A549 (cell line): Measurements from ENCODE around the gene LIN7A.

Experiments
- KDM1A ChIP-seq: fragments of 200-600 bp; sonication (generic); IDR thresholded peaks from 2 replicates; pipeline ENCODE4 v1.6.1; 2016; ENCODE audit warnings: low read depth, mild to moderate bottlenecking
- TF ChIP-seq, protein P1 (sequence below): fragments of >200 bp; sonication (Bioruptor Twin); formaldehyde crosslinking; IDR thresholded peaks from 3 replicates; pipeline ENCODE4 v1.5.1; 2016

DNA sequence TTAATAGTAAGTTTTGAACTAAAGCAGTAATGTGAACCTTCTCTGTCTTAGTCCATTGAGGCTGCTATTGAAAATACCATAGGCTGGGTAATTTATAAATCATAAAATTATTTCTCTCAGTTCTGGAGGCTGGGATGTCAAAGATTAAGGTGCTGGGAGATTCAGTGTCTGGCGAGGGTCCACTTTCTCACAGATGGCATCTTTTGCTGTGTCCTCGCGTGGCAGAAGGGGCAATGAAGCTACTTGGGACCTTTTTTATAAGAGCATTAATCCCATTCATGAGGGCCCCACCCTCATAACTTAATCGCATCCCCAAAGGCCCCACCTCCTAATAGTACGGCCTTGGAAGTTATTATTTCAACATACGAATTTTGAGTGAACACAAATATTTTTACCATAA, 28.4 kb downstream of the LIN7A start:
- TF ChIP-seq KDM1A = no peak
- TF ChIP-seq, protein P1, sequence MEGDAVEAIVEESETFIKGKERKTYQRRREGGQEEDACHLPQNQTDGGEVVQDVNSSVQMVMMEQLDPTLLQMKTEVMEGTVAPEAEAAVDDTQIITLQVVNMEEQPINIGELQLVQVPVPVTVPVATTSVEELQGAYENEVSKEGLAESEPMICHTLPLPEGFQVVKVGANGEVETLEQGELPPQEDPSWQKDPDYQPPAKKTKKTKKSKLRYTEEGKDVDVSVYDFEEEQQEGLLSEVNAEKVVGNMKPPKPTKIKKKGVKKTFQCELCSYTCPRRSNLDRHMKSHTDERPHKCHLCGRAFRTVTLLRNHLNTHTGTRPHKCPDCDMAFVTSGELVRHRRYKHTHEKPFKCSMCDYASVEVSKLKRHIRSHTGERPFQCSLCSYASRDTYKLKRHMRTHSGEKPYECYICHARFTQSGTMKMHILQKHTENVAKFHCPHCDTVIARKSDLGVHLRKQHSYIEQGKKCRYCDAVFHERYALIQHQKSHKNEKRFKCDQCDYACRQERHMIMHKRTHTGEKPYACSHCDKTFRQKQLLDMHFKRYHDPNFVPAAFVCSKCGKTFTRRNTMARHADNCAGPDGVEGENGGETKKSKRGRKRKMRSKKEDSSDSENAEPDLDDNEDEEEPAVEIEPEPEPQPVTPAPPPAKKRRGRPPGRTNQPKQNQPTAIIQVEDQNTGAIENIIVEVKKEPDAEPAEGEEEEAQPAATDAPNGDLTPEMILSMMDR = no peak
